ENCODE data around the gene RAB3A. TPM values are rescaled to one million over a fixed set of nuclear protein-coding genes. Genes with fewer than 3 reads are reported as not detected.

RAB3A gene
- total RNA-seq, 1 experiment from 2014 or later = 10.6 TPM

GRCh38 chr19:18160971-18161635 lies 42.7 kb downstream of the RAB3A start (continued):
- no peak for TF ChIP-seq CBX3 (IDR thresholded peaks at IDR 0.05; ENCODE audit: low read depth)
- TF ChIP-seq POLR2AphosphoS5 (IDR thresholded peaks at IDR 0.05; ENCODE audit: low read depth, low read length) = peak; percentile 44
- no peak for TF ChIP-seq EZH2phosphoT487 (IDR thresholded peaks at IDR 0.05; ENCODE audit: borderline replicate concordance)

GRCh38 chr19:18160493-18160970 lies 43.3 kb downstream of the RAB3A start:
- no peaks in the 10 kb centered on the region for H3K9me3 ChIP-seq (ENCODE audit: control insufficient read depth in 1 of 2, insufficient read depth in 1 of 2, low read depth in 1 of 2, low read length in 2 of 2)
- peak overlapping the region; percentile 75 for H3K9ac ChIP-seq (ENCODE audit: low read length)
- peak; percentile 11; the same call in 1 of the 2 replicates for TF ChIP-seq MAX (IDR thresholded peaks at IDR 0.05)
- no peak for TF ChIP-seq CEBPB (IDR thresholded peaks at IDR 0.05; ENCODE audit: low read depth)
- no peak overlapping the region for H2AFZ ChIP-seq (ENCODE audit: low read depth, low read length, poor library complexity, severe bottlenecking)
- peaks cover 34 to 41% of the 10 kb centered on the region in 2 experiments for H3K4me1 ChIP-seq (ENCODE audit: control insufficient read depth in 1 of 2, insufficient read depth in 2 of 2, low read length in 2 of 2)
- ATAC-seq = peak; percentile 15
- H3K27me3 ChIP-seq (ENCODE audit: insufficient read depth, low read length) = no peaks in the 10 kb centered on the region
- ChIA-PET RAD21 (ENCODE audit: low non-redundant PET in 1 of 2, low total read pairs in 2 of 2, uncharacterized antibody in 2 of 2, unreplicated experiment in 2 of 2) (interaction anchor here in 1 of 2 experiments (0.6 kb wide), 1 partner anchor 16 kb away, joined by 4 read pairs; no protein-coding TSS in a partner anchor), CTCF (interaction anchor here (0.9 to 1.3 kb wide), 3 partner anchors 9 to 23 kb away, joined by 3 read pairs; no protein-coding TSS in a partner anchor), POLR2A (no interaction called here)
- no peaks in the 10 kb centered on the region for H4K20me1 ChIP-seq (ENCODE audit: insufficient read depth)
- intact Hi-C loops (cut with micrococcal nuclease) = no loop called here
- peak overlapping the region; percentile 86 for H3K27ac ChIP-seq (ENCODE audit: low read depth, low read length)
- H3K4me2 ChIP-seq (ENCODE audit: low read length) = peak overlapping the region; percentile 91
- peak overlapping the region; percentile 52 to 64 for H3K4me3 ChIP-seq (replicated peaks in 1 of 2; ENCODE audit: low read depth in 1 of 2, low read length in 2 of 2)
- peaks cover 14 to 27% of the 10 kb centered on the region in 2 experiments; a peak in 3 of 4 replicates for H3K36me3 ChIP-seq (ENCODE audit: control insufficient read depth in 1 of 2, insufficient read depth in 2 of 2, low read length in 2 of 2)
- DNase-seq (ENCODE audit: low read depth, low spot score) = no peak
- BruUV-seq (replicated peaks) = no TSS peak
- no peaks in the 10 kb centered on the region for H3K9me2 ChIP-seq (ENCODE audit: insufficient read depth)
- peaks cover 15% of the 10 kb centered on the region for H3K79me2 ChIP-seq (ENCODE audit: insufficient read depth, low read length)

- no peak overlapping the region for H3K4me3 ChIP-seq (replicated peaks in 1 of 2; ENCODE audit: low read depth in 1 of 2, low read length in 2 of 2)
- TSS peak; percentile 69 for BruUV-seq (replicated peaks)
- intact Hi-C loops (cut with micrococcal nuclease) = loop anchor here (10.0 kb wide), 1 partner anchor 155 kb away; the partner anchor contains the start of gene ARRDC2
- no peak overlapping the region for H3K9ac ChIP-seq (ENCODE audit: low read length)
- no peak overlapping the region for H2AFZ ChIP-seq (ENCODE audit: low read depth, low read length, poor library complexity, severe bottlenecking)
- H3K9me3 ChIP-seq (ENCODE audit: control insufficient read depth in 1 of 2, insufficient read depth in 1 of 2, low read depth in 1 of 2, low read length in 2 of 2) = no peaks in the 10 kb centered on the region
- TF ChIP-seq JUND (IDR thresholded peaks at IDR 0.05) (no peak), SIN3A (IDR thresholded peaks at IDR 0.05; ENCODE audit: low read depth) (no peak), POLR2A (IDR thresholded peaks at IDR 0.05; ENCODE audit: borderline replicate concordance, extremely low read depth, insufficient read depth, insufficient read length) (no peak), ZBTB33 (IDR thresholded peaks at IDR 0.05; ENCODE audit: extremely low read depth, insufficient replicate concordance, low read length) (no peak), SRF (IDR thresholded peaks at IDR 0.05; ENCODE audit: low read depth) (no peak), CBX3 (IDR thresholded peaks at IDR 0.05; ENCODE audit: low read depth) (no peak), ZNF274 (IDR thresholded peaks at IDR 0.05; ENCODE audit: low read depth, low read length) (no peak)
- ATAC-seq = no peak
- H3K4me1 ChIP-seq (ENCODE audit: control insufficient read depth in 1 of 2, insufficient read depth in 2 of 2, low read length in 2 of 2) = peaks cover 39 to 46% of the 10 kb centered on the region in 2 experiments
- ChIA-PET CTCF (no interaction called here), RAD21 (ENCODE audit: low non-redundant PET in 1 of 2, low total read pairs in 2 of 2, uncharacterized antibody in 2 of 2, unreplicated experiment in 2 of 2) (no interaction called here), POLR2A (no interaction called here)
- peak overlapping the region; percentile 91; the same call in 1 of the 2 replicates for H3K4me2 ChIP-seq (ENCODE audit: low read length)
- peaks cover 13 to 31% of the 10 kb centered on the region in 2 experiments; a peak in 3 of 4 replicates for H3K36me3 ChIP-seq (ENCODE audit: control insufficient read depth in 1 of 2, insufficient read depth in 2 of 2, low read length in 2 of 2)
- no peaks in the 10 kb centered on the region for H4K20me1 ChIP-seq (ENCODE audit: insufficient read depth)
- DNase-seq (ENCODE audit: low read depth, low spot score) = no peak
- peak overlapping the region; percentile 86 for H3K27ac ChIP-seq (ENCODE audit: low read depth, low read length)
- peaks cover 22% of the 10 kb centered on the region for H3K79me2 ChIP-seq (ENCODE audit: insufficient read depth, low read length)
- H3K27me3 ChIP-seq (ENCODE audit: insufficient read depth, low read length) = no peaks in the 10 kb centered on the region
- no peaks in the 10 kb centered on the region for H3K9me2 ChIP-seq (ENCODE audit: insufficient read depth)
Measured at GRCh38 chr19:18159810-18160209, 44.0 kb downstream of the RAB3A start.
